Measurements from ENCODE around the gene GP5.

GP5 gene, protein sequence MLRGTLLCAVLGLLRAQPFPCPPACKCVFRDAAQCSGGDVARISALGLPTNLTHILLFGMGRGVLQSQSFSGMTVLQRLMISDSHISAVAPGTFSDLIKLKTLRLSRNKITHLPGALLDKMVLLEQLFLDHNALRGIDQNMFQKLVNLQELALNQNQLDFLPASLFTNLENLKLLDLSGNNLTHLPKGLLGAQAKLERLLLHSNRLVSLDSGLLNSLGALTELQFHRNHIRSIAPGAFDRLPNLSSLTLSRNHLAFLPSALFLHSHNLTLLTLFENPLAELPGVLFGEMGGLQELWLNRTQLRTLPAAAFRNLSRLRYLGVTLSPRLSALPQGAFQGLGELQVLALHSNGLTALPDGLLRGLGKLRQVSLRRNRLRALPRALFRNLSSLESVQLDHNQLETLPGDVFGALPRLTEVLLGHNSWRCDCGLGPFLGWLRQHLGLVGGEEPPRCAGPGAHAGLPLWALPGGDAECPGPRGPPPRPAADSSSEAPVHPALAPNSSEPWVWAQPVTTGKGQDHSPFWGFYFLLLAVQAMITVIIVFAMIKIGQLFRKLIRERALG

GRCh38 chr3:194399166-194399565 is at the start of gene GP5:
Gene GP5 (minus strand): TSS chr3:194399266. CDS start chr3:194398282, 984 bp downstream.
- H3K27ac ChIP-seq: no peak within 1 kb of the TSS
- POLR2A ChIA-PET (ENCODE audit: low non-redundant PET): no interaction called here
- TF ChIP-seq CTCF (conservative IDR thresholded peaks at IDR 0.05; ENCODE audit: low read depth): no peak
- CTCF ChIA-PET: interaction anchor here (0.6 kb wide), 2 partner anchors 53 to 549 kb away, joined by 4 to 7 read pairs; no protein-coding TSS in a partner anchor
- DNase-seq (ENCODE audit: low spot score): no peak

DNA sequence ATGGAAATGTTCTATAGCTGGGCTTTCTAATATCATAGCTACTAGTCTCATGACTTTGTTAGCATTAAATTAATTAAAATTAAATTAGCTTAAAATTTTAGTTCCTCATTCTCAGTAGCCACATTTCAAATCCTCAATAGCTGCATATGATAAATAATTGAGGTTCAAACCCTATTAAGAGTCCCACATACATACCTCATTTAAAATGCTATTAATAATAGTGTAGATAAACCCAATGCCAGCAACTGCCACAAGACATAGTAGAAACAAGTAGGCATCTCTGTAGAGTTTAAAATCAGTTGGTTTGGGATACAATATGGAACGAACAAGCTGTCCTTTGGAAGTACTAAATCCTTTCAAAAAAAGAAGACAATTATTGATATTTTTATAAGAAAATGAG is 48.6 kb upstream of the GP5 start:
- DNase-seq (ENCODE audit: low spot score): no peak
- ChIA-PET POLR2A (ENCODE audit: low non-redundant PET) (no interaction called here), CTCF (interaction anchor here (0.6 kb wide), 4 partner anchors 15 to 578 kb away, joined by 3 to 8 read pairs (median 3); no protein-coding TSS in a partner anchor)
- no peak overlapping the region for H3K27ac ChIP-seq
- TF ChIP-seq CTCF (conservative IDR thresholded peaks at IDR 0.05; ENCODE audit: low read depth): no peak

- CTCF ChIA-PET: interaction anchor here (0.6 kb wide), 3 partner anchors 14 to 578 kb away, joined by 3 to 8 read pairs (median 3); no protein-coding TSS in a partner anchor
- POLR2A ChIA-PET (ENCODE audit: low non-redundant PET): no interaction called here
- TF ChIP-seq CTCF (conservative IDR thresholded peaks at IDR 0.05; ENCODE audit: low read depth): no peak
- no peak for DNase-seq (ENCODE audit: low spot score)
- no peak overlapping the region for H3K27ac ChIP-seq
These were observed 48.1 kb upstream of the GP5 start for GRCh38 chr3:194447161-194447560.

DNA sequence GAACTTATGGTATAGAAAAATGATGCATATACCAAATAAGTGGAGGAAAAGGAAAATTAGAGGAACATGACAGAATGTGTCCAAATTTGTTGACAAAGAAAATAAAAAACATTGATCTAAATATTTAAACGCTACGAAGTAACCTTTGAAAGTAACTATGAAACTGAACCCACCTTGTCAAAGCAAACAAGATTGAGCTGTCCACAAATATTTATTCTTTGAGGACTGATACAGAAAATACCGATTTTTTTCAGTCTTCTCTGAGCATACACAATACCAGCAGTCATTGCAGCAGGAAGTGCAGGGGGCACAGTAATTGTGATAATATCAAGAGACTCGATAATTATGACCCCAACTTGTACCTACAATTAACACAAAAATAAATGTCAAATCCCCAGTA is 47.7 kb upstream of the GP5 start:
- no peak for DNase-seq (ENCODE audit: low spot score)
- no peak for TF ChIP-seq CTCF (conservative IDR thresholded peaks at IDR 0.05; ENCODE audit: low read depth)
- POLR2A ChIA-PET (ENCODE audit: low non-redundant PET): no interaction called here
- CTCF ChIA-PET: interaction anchor here (0.6 kb wide), 1 partner anchor 21 kb away, joined by 8 read pairs; no protein-coding TSS in a partner anchor
- no peak overlapping the region for H3K27ac ChIP-seq

- DNase-seq (ENCODE audit: low spot score): no peak
- POLR2A ChIA-PET (ENCODE audit: low non-redundant PET): no interaction called here
- no peak overlapping the region for H3K27ac ChIP-seq
- no peak for TF ChIP-seq CTCF (conservative IDR thresholded peaks at IDR 0.05; ENCODE audit: low read depth)
- CTCF ChIA-PET: no interaction called here
These were observed 47.1 kb upstream of the GP5 start for GRCh38 chr3:194446172-194446571.

DNA sequence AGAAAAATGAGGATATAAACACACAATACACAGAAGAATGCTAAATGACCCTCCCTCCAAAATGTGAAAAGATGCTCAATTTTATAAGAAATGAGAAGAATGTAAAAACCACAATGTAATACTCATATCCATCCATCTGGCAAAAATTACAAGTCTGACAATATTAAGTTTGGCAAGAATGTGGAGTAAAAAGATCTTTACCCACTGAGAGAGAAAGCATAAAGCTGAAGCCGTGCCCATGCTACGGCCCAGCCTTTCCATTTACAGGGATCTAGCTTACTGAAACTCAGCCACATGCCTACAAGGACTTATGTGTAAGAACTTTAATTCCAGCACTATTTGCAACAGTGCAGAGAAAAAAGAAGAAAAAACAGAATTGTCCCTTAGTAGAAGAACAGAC is 44.8 kb upstream of the GP5 start:
- TF ChIP-seq CTCF (conservative IDR thresholded peaks at IDR 0.05; ENCODE audit: low read depth): no peak
- no peak for DNase-seq (ENCODE audit: low spot score)
- H3K27ac ChIP-seq: no peak overlapping the region
- CTCF ChIA-PET: no interaction called here
- POLR2A ChIA-PET (ENCODE audit: low non-redundant PET): no interaction called here

Data from RWPE1 (cell line).